Stimulated activated effector memory CD8-positive, alpha-beta T cell treated with anti-CD3 and anti-CD28 coated beads, Interleukin-12 subunit alpha, Interleukin-12 subunit beta, amount 100 ng/mL, for 72 hours (primary cell): ENCODE data around the gene ZIC1.

Experiments
- ATAC-seq: fragments of 150-1000 bp; cut with Tn5 transposase; 2 replicates; pipeline ENCODE4 v1.10.0; 2021
- DNase-seq, 2 donors: peaks; one replicate each; pipeline ENCODE4 v3.0.0; 2021 to 2022; ENCODE audit warnings: low spot score in 2 of 2
- H3K27ac Mint-ChIP-seq: one replicate; pipeline ENCODE4 v1.8.0; 2022; ENCODE audit warnings: mild to moderate bottlenecking, mixed read lengths
- H3K36me3 Mint-ChIP-seq: one replicate; pipeline ENCODE4 v1.8.0; 2022; ENCODE audit warnings: mild to moderate bottlenecking, mixed read lengths
- H3K4me1 Mint-ChIP-seq: one replicate; pipeline ENCODE4 v1.8.0; 2022; ENCODE audit warnings: mixed read lengths
- H3K4me3 Mint-ChIP-seq: one replicate; pipeline ENCODE4 v1.8.0; 2022; ENCODE audit warnings: mild to moderate bottlenecking, mixed read lengths
- H3K9me3 Mint-ChIP-seq: one replicate; pipeline ENCODE4 v1.8.0; 2022; ENCODE audit warnings: mixed read lengths

The ZIC1 gene

GRCh38 chr3:147418808-147419701 lies 9.9 kb downstream of the ZIC1 start:
- ATAC-seq (no peak), DNase-seq (no peak)
- Mint-ChIP-seq H3K36me3 (no peaks in the 10 kb centered on the region), H3K4me3 (no peak overlapping the region), H3K4me1 (no peaks in the 10 kb centered on the region), H3K27ac (no peak overlapping the region), H3K9me3 (peaks cover 3% of the 10 kb centered on the region)

DNA sequence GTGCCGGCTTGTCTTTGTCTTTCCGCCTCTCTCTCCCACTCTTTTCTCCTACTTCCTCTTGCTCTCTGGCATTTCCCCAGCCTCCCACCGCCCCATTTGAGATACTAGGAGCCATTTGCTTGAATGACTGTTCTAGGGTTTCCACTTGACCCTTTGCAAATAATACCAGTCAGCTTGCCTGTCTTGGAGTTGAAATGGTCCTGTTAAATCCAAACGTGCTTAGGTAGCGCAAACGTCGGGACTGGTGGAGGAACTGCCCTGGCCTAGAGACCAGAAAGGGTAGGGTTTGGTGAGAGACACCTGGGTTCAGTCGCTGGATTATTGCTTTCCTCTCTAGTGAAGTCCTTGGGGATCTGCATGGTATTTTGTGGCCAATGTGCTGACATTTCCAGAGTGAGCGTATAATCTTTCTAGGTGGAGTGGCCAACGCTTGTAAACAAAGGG lies 10.6 kb downstream of the ZIC1 start:
- no peak for DNase-seq
- H3K9me3 Mint-ChIP-seq = peaks cover 3% of the 10 kb centered on the region
- H3K4me3 Mint-ChIP-seq = no peak overlapping the region
- no peak for ATAC-seq
- no peaks in the 10 kb centered on the region for H3K36me3 Mint-ChIP-seq
- H3K4me1 Mint-ChIP-seq = no peaks in the 10 kb centered on the region
- H3K27ac Mint-ChIP-seq = no peak overlapping the region

- Mint-ChIP-seq H3K4me3 (no peak overlapping the region), H3K27ac (no peak overlapping the region), H3K4me1 (no peaks in the 10 kb centered on the region), H3K9me3 (peaks cover 3% of the 10 kb centered on the region), H3K36me3 (no peaks in the 10 kb centered on the region)
- ATAC-seq (no peak), DNase-seq (no peak)
These were observed 11.4 kb downstream of the ZIC1 start for GRCh38 chr3:147420353-147421183.

DNA sequence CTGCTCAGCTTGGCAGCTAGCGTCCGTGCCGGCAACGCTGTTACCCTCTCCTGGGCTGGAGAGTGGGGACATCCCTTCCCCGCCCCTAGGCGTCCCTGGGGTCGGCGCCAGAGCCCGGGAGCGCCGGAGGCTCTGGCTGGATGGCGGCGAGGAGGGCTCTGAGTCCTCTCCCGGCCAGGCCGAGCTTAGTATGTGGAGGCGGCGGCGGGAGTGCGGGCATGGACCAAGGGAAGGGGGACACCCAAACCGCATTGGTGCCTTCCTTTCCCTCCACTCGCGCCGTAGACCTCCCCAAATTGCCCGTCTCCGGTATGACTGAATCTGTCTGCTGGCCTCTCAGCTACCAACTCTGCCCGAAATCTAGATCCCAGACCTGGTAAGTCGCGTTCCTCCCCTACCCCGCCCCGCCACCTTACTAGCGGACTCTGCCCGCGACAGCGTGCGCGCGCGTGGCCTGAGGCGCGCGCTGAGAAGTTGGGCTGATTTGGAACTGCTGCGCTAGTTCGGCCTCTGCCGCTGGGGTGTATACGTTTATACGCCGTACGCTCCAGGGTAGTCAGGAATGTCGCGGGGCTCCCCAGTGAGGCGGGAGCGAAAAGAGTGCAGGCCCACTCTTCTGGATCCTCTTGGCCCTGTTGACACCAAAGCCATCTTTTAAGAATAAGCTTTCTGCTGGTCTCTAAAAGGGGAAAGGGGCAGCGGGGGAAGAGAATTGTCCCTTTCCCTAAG lies 12.2 kb downstream of the ZIC1 start:
- DNase-seq (no peak), ATAC-seq (no peak)
- Mint-ChIP-seq H3K4me3 (no peak overlapping the region), H3K4me1 (no peaks in the 10 kb centered on the region), H3K36me3 (no peaks in the 10 kb centered on the region), H3K9me3 (peaks cover 3% of the 10 kb centered on the region), H3K27ac (no peak overlapping the region)

- Mint-ChIP-seq H3K4me1 (no peaks in the 10 kb centered on the region), H3K9me3 (peaks cover 3% of the 10 kb centered on the region), H3K27ac (no peak overlapping the region), H3K36me3 (no peaks in the 10 kb centered on the region), H3K4me3 (no peak overlapping the region)
- DNase-seq (no peak), ATAC-seq (no peak)
These were observed 13.0 kb downstream of the ZIC1 start for GRCh38 chr3:147422196-147422595.

DNA sequence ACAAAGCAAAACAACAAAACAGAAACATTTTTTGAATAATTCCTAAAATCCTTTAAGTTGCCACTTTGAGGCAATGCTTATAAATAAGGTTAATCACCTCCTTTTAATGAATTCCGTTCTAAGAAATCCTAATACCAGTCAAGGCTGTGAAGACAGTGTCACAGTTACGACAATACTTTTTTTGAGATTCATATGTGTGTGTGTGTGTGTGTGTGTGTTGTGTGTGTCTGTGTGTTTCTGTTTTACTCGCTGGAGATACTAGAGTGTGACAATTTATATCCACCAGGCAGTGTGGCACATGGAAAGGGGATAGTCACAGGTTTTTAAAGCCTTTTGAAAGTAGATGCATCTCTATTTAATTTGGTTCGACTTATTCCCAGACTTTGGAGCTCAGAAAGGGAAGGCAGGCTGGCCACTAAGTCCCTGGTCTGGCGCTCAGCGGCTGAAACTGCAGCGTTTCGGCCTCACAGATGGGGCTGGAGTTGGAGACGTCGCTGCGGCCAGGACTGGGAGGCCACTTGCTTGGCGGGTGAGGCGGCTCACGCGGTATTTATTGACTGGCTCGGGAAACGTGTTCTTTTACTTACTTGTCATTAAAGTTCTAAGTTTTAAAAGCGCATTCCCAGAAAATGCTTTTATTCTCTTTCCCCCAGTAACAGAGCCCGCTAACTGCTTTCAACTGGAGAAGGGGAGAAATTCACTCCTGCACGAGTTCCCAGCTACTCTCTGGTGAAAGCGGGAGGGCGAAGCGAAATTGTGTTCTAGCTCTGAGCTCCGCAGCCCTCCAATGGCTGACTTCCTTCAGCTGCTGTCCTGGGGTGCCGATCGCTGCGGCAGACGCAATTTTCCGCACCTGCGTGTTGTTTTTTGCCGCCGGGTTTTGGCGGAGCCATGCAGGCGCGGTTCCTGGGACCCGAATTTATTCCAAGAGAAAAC lies 13.7 kb downstream of the ZIC1 start:
- H3K4me1 Mint-ChIP-seq = no peaks in the 10 kb centered on the region
- no peaks in the 10 kb centered on the region for H3K36me3 Mint-ChIP-seq
- H3K4me3 Mint-ChIP-seq = no peak overlapping the region
- DNase-seq = no peak
- no peak overlapping the region for H3K27ac Mint-ChIP-seq
- H3K9me3 Mint-ChIP-seq = peaks cover 3% of the 10 kb centered on the region
- no peak for ATAC-seq

GRCh38 chr3:147423537-147423797 lies 14.3 kb downstream of the ZIC1 start:
- Mint-ChIP-seq H3K27ac (no peak overlapping the region), H3K9me3 (peaks cover 3% of the 10 kb centered on the region), H3K36me3 (no peaks in the 10 kb centered on the region), H3K4me3 (no peak overlapping the region), H3K4me1 (no peaks in the 10 kb centered on the region)
- no peak for DNase-seq
- no peak for ATAC-seq

DNA sequence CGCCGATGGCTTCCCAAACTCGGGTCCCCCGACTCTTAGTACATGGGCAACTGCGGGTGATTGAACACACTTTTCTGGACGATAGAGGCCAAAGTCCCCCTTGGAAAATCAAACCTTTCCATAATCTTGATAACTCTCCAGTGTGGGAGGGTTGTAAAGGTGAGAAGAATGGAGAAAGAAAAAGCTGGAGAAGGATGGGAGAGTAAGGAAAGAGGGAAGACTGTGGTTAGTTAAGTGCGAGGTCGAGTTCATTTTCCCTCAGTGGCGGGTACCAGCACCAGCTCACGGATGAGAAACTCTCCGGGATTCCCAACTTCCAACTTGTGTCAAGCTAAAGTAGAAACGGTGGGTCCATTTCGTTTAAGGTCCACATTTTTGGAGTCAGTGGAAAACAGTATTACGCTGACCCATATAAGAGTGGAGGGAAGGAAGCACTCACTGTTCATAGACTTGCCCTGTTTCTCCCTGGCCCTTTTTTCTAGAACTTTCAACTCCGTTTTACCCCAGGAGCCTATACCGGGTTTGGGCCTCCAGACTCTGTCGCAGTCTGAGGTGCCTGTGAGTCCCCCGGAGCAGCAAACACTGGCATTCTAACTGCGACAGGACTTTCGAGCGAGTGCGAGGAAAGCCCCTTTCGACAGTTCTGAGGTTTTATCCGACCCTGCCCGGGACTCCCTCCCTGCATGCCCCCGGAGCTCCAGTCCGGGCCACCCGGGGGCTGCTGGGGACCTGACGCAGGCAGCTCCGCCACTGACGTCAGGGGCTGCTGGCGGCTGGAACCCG lies 14.8 kb downstream of the ZIC1 start:
- Mint-ChIP-seq H3K4me3 (no peak overlapping the region), H3K27ac (no peak overlapping the region), H3K36me3 (no peaks in the 10 kb centered on the region), H3K9me3 (peaks cover 3% of the 10 kb centered on the region), H3K4me1 (no peaks in the 10 kb centered on the region)
- no peak for ATAC-seq
- no peak for DNase-seq

DNA sequence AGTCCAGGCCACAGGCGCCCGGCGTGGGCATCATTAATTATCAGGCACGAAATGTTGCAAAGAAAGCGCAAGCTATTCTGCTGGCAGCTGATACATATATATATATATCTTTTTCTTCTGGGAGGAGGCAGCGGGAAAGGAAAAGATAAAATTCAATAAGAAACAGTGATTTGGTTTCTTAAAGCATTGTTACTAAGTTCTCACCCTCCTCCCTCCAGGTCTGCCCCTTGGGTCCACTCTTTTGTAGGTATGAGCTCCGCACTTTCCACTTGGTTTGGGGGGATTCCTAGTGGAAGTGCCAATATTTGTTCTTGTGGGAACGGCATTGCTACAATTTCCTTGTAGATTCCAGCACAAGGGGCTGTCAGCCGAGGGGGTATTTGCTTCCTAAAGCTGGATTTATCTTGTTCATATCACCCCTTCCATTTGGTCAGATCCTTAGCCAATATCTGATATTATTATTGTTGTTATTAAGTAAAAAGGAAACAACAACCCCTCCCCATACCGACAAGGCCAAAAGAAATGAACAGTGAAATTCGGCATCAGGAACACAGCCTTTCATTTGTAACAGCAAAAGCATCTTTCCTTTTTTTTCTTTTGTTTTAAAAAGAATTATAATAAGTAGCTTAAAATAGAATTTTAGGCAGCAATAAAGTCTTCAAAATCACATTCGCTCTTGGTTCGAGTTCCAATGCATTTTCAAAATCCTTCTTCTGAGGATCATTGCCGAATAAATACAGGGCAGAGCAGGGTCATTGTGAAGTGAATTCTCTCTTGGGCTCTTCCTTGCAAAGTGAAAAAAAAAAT lies 15.6 kb downstream of the ZIC1 start:
- H3K4me3 Mint-ChIP-seq = no peak overlapping the region
- H3K4me1 Mint-ChIP-seq = no peaks in the 10 kb centered on the region
- H3K9me3 Mint-ChIP-seq = peaks cover under 1% of the 10 kb centered on the region
- no peak for ATAC-seq
- H3K36me3 Mint-ChIP-seq = no peaks in the 10 kb centered on the region
- DNase-seq = no peak
- H3K27ac Mint-ChIP-seq = no peak overlapping the region

GRCh38 chr3:147425388-147425850 lies 16.3 kb downstream of the ZIC1 start:
- Mint-ChIP-seq H3K36me3 (no peaks in the 10 kb centered on the region), H3K9me3 (no peaks in the 10 kb centered on the region), H3K27ac (no peak overlapping the region), H3K4me1 (no peaks in the 10 kb centered on the region), H3K4me3 (no peak overlapping the region)
- DNase-seq (no peak), ATAC-seq (no peak)

DNA sequence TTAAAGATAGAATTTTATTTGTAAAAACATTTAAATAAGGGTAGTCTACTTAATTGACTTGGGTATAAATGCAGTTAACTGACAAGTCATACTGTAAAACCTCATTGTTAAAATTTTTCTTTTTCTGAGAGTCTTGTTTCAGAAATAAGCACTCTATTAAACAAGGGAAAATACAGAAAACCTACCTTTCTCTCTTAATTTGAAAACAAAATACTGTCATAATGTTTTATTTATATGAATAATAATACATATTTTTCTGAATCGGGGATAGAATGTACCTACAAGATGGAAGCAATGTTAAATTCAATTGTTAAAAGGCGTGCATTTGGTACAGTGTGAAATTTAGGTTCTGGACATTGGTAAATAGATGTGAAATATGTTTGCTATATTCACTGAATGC lies 17.8 kb downstream of the ZIC1 start:
- Mint-ChIP-seq H3K4me3 (no peak overlapping the region), H3K4me1 (no peaks in the 10 kb centered on the region), H3K36me3 (no peaks in the 10 kb centered on the region), H3K9me3 (no peaks in the 10 kb centered on the region), H3K27ac (no peak overlapping the region)
- DNase-seq (no peak), ATAC-seq (no peak)

GRCh38 chr3:147427746-147428145 lies 18.6 kb downstream of the ZIC1 start:
- Mint-ChIP-seq H3K4me1 (no peaks in the 10 kb centered on the region), H3K36me3 (no peaks in the 10 kb centered on the region), H3K27ac (no peak overlapping the region), H3K4me3 (no peak overlapping the region), H3K9me3 (no peaks in the 10 kb centered on the region)
- ATAC-seq (no peak), DNase-seq (no peak)

DNA sequence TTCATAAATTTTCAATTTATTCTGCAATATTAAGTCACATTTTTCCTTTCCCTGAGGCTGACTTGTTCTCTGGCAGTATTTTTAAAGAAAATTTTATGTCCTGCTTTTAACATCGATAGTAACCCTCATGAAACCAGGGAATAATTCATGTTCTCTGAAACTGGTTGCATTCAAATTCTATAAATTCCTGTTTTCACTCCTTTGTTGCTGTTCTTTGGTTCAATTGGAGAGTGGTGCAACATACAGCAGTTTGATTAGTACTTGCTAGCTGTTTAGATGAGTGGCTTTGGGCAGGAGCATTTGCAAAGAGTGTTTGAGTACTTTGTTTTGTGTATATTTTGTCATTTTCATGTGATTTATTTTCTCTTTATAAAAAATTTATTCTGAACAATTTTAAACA lies 19.2 kb downstream of the ZIC1 start:
- Mint-ChIP-seq H3K36me3 (no peaks in the 10 kb centered on the region), H3K4me1 (no peaks in the 10 kb centered on the region), H3K27ac (no peak overlapping the region), H3K4me3 (no peak overlapping the region), H3K9me3 (peaks cover 3% of the 10 kb centered on the region)
- ATAC-seq = no peak
- no peak for DNase-seq
